GM12878 (cell line): ENCODE data around the gene INHBE. TPM values are rescaled to one million over a fixed set of nuclear protein-coding genes. Genes with fewer than 3 reads are reported as not detected.

Experiments used
- ASH2L ChIP-seq: fragments of 300-600, 200-600 bp; sonication (generic); IDR thresholded peaks from 2 replicates; pipeline ENCODE4 v1.6.1; 2017; ENCODE audit warnings: low read depth, mild to moderate bottlenecking, borderline replicate concordance
- BACH1 ChIP-seq: fragments of 450-650 bp; IDR thresholded peaks from 2 replicates; pipeline ENCODE4 v1.6.1; 2017; ENCODE audit warnings: mild to moderate bottlenecking, borderline replicate concordance
- CHD1 ChIP-seq: IDR thresholded peaks from 2 replicates; pipeline ENCODE4 v1.6.1; 2012; ENCODE audit warnings: low read depth, low read length, improper control_type of control experiment
- CHD2 ChIP-seq: IDR thresholded peaks from 2 replicates; pipeline ENCODE4 v1.6.1; 2011; ENCODE audit warnings: low read depth, low read length, improper control_type of control experiment, borderline replicate concordance
- CREM ChIP-seq: IDR thresholded peaks from 2 replicates; pipeline ENCODE4 v1.6.1; 2014; ENCODE audit warnings: antibody characterized with exemption, low read depth
- EED ChIP-seq: sonication (generic); IDR thresholded peaks from 2 replicates; pipeline ENCODE4 v1.6.1; 2016; ENCODE audit warnings: antibody characterized with exemption, low read depth
- EZH2 ChIP-seq: IDR thresholded peaks from 2 replicates; pipeline ENCODE4 v1.6.1; 2012; ENCODE audit warnings: low read depth, mild to moderate bottlenecking, control low read depth, inconsistent platforms, low read length, borderline replicate concordance; ENCODE audit not compliant: control insufficient read depth
- IRF4 ChIP-seq: IDR thresholded peaks from 2 replicates; pipeline ENCODE4 v1.6.1; 2011; ENCODE audit warnings: low read depth, low read length
- JUNB ChIP-seq: IDR thresholded peaks from 2 replicates; pipeline ENCODE4 v1.6.1; 2016; ENCODE audit warnings: antibody characterized with exemption, mild to moderate bottlenecking
- RAD21 ChIP-seq: IDR thresholded peaks from 2 replicates; pipeline ENCODE4 v1.6.1; 2011; ENCODE audit warnings: mild to moderate bottlenecking, low read depth, low read length, moderate library complexity; ENCODE audit not compliant: insufficient read depth
- RUNX3 ChIP-seq: IDR thresholded peaks from 2 replicates; pipeline ENCODE4 v1.6.1; 2012; ENCODE audit warnings: low read length, inconsistent platforms
- SKIL ChIP-seq: fragments of 450-650 bp; IDR thresholded peaks from 2 replicates; pipeline ENCODE4 v1.6.1; 2017; ENCODE audit warnings: mild to moderate bottlenecking, low read depth, inconsistent platforms; ENCODE audit not compliant: poor library complexity, severe bottlenecking
- SMARCA5 ChIP-seq: fragments of 450-650 bp; IDR thresholded peaks from 2 replicates; pipeline ENCODE4 v1.6.1; 2017; ENCODE audit warnings: mild to moderate bottlenecking
- SMC3 ChIP-seq: IDR thresholded peaks from 2 replicates; pipeline ENCODE4 v1.6.1; 2011; ENCODE audit warnings: low read length, improper control_type of control experiment, borderline replicate concordance
- SP1 ChIP-seq: IDR thresholded peaks from one replicate; pipeline ENCODE4 v1.6.1; 2011; ENCODE audit warnings: low read depth, low read length
- TCF12 ChIP-seq: IDR thresholded peaks from 2 replicates; pipeline ENCODE4 v1.6.1; 2011; ENCODE audit warnings: low read depth, mild to moderate bottlenecking, low read length
- TCF3 ChIP-seq: IDR thresholded peaks from 2 replicates; pipeline ENCODE4 v1.6.1; 2012; ENCODE audit warnings: low read depth, mild to moderate bottlenecking, low read length, borderline replicate concordance; ENCODE audit not compliant: insufficient read depth
- polyA plus RNA-seq, 11 experiments: library from polyadenylated mRNA; depleted of rRNA in 4 of 11; unstranded in 6 of 11; stranded (reverse) in 5 of 11; fragments of >200 nt; fragmentation: Nextera tagmentation in 4 of 11; fragmentation: Illumina TruSeq in 1 of 11; extraction: Ambion mirVana in 4 of 11; extraction: Trizol in 1 of 11; gene quantifications; 1 replicate in 1 of 11; 2 replicates in 10 of 11; pipeline versions ENCODE4 v1.2.1 to v1.2.3, GENCODE V29; 2011 to 2016; ENCODE audit warnings: inconsistent platforms in 2 of 11, missing spikeins in 2 of 11, low read depth in 1 of 11
- total RNA-seq, 4 experiments: library from RNA; depleted of rRNA in 3 of 4; stranded (reverse); fragments of >200 nt in 3 of 4; fragmentation: Illumina TruSeq in 1 of 4; extraction: Trizol in 1 of 4; gene quantifications; 2 replicates each; pipeline versions ENCODE4 v1.2.1 to v1.2.3, GENCODE V29; 2013 to 2021
- TF ChIP-seq, protein P1 (sequence below): fragments of 450-650 bp; IDR thresholded peaks from 2 replicates; pipeline ENCODE4 v1.6.1; 2017; ENCODE audit warnings: mild to moderate bottlenecking
- TF ChIP-seq, protein P2 (sequence below), 3 experiments: IDR thresholded peaks in 2 of 3; conservative IDR thresholded peaks in 1 of 3; 2 replicates each; pipeline ENCODE4 v1.5.1; 2011; ENCODE audit warnings: low read depth in 3 of 3, low read length in 3 of 3, mild to moderate bottlenecking in 3 of 3, control low read depth in 2 of 3, moderate library complexity in 2 of 3, inconsistent platforms in 1 of 3, mixed read lengths in 1 of 3; ENCODE audit not compliant: control insufficient read depth in 2 of 3, insufficient read depth in 1 of 3; ENCODE audit errors: extremely low read depth in 1 of 3
- TF ChIP-seq, protein P3 (sequence below): IDR thresholded peaks from 2 replicates; pipeline ENCODE4 v1.6.1; 2011; ENCODE audit warnings: borderline replicate concordance, low read depth, mild to moderate bottlenecking, moderate library complexity, mixed read lengths, low read length; ENCODE audit not compliant: insufficient read depth; ENCODE audit errors: extremely low read length
- TF ChIP-seq, protein P4 (sequence below): IDR thresholded peaks from 2 replicates; pipeline ENCODE4 v1.6.1; 2012; ENCODE audit warnings: low read depth, low read length, improper control_type of control experiment

Gene INHBE
- total and polyA plus RNA-seq, 10 of the 15 experiments (the other 5 are each of a cell fraction or from before 2014, with no cell fraction given) = 0.09 to 2.5 (median 0.37) TPM

DNA sequence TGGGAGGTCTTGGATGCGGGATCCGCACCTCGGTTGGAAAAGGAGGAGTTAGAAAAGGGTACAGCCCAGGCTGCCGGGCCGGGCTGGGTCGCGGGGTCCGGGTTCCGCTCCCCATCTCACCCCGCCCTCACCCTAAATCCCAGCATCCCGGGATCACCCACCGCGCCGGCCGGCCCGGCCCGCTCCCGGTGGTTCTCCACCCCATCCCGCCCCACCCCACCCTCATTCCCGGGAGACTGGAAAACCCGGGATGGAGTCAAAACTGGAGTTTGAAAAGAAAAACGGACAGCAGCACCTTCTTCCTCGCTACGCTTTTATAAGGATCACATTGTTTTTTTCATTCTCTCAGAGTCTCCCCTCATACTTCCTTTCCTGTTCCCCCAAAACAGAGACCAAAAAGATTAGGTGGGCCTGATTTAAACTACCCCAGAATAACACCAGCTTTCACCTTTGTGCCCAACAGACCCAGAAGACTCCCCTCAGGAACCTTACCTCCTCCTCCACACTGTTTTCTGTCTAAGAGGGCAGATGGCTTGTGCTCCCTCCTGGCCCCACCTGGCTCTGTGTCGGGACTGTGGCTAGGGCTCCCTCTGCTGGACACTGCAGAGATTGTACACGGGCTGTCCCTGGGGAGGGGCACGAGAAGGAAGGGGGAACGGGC, 7.3 kb downstream of the INHBE start (continued):
- TF ChIP-seq BACH1 = peak; percentile 50; the same call in 1 of the 2 replicates
- TF ChIP-seq TCF12 = peak; percentile 93
- TF ChIP-seq SMC3 = peak; percentile 74; the same call in 1 of the 2 replicates
- TF ChIP-seq, protein P1, sequence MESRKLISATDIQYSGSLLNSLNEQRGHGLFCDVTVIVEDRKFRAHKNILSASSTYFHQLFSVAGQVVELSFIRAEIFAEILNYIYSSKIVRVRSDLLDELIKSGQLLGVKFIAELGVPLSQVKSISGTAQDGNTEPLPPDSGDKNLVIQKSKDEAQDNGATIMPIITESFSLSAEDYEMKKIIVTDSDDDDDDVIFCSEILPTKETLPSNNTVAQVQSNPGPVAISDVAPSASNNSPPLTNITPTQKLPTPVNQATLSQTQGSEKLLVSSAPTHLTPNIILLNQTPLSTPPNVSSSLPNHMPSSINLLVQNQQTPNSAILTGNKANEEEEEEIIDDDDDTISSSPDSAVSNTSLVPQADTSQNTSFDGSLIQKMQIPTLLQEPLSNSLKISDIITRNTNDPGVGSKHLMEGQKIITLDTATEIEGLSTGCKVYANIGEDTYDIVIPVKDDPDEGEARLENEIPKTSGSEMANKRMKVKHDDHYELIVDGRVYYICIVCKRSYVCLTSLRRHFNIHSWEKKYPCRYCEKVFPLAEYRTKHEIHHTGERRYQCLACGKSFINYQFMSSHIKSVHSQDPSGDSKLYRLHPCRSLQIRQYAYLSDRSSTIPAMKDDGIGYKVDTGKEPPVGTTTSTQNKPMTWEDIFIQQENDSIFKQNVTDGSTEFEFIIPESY = no peak
- peak; percentile 75 for TF ChIP-seq RAD21
- TF ChIP-seq RUNX3 = no peak; the same call in 1 of the 2 replicates
- peak; percentile 80 for TF ChIP-seq CREM
- no peak for TF ChIP-seq CHD1
- peak; percentile 65 for TF ChIP-seq SKIL
- TF ChIP-seq CHD2 = peak; percentile 63; the same call in 1 of the 2 replicates
- TF ChIP-seq, protein P2, sequence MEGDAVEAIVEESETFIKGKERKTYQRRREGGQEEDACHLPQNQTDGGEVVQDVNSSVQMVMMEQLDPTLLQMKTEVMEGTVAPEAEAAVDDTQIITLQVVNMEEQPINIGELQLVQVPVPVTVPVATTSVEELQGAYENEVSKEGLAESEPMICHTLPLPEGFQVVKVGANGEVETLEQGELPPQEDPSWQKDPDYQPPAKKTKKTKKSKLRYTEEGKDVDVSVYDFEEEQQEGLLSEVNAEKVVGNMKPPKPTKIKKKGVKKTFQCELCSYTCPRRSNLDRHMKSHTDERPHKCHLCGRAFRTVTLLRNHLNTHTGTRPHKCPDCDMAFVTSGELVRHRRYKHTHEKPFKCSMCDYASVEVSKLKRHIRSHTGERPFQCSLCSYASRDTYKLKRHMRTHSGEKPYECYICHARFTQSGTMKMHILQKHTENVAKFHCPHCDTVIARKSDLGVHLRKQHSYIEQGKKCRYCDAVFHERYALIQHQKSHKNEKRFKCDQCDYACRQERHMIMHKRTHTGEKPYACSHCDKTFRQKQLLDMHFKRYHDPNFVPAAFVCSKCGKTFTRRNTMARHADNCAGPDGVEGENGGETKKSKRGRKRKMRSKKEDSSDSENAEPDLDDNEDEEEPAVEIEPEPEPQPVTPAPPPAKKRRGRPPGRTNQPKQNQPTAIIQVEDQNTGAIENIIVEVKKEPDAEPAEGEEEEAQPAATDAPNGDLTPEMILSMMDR (IDR thresholded peaks at IDR 0.05 in 2 of 3, conservative IDR thresholded peaks at IDR 0.05 in 1 of 3; ENCODE audit: control insufficient read depth in 2 of 3, extremely low read depth in 1 of 3, insufficient read depth in 1 of 3, low read depth in 3 of 3, low read length in 3 of 3) = peak; percentile 94 to 99 (median 98)
- TF ChIP-seq, protein P3, sequence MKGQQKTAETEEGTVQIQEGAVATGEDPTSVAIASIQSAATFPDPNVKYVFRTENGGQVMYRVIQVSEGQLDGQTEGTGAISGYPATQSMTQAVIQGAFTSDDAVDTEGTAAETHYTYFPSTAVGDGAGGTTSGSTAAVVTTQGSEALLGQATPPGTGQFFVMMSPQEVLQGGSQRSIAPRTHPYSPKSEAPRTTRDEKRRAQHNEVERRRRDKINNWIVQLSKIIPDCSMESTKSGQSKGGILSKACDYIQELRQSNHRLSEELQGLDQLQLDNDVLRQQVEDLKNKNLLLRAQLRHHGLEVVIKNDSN = no peak
- no peak for TF ChIP-seq ASH2L
- TF ChIP-seq IRF4 = 0 out of 2 replicates have a peak, but pooled peaks have one; percentile 59
- TF ChIP-seq TCF3 = peak; percentile 89
- peak; percentile 86 for TF ChIP-seq SMARCA5
- no peak for TF ChIP-seq JUNB
- TF ChIP-seq, protein P4, sequence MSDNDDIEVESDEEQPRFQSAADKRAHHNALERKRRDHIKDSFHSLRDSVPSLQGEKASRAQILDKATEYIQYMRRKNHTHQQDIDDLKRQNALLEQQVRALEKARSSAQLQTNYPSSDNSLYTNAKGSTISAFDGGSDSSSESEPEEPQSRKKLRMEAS = 0 out of 2 replicates have a peak, but pooled peaks have one; percentile 49
- TF ChIP-seq SP1 = peak; percentile 63
- no peak for TF ChIP-seq EZH2
- TF ChIP-seq EED = peak; percentile 12; the same call in 1 of the 2 replicates
